ENCODE measurements around the gene TBC1D8. TPM values are rescaled to one million over a fixed set of nuclear protein-coding genes. Genes with fewer than 3 reads are reported as not detected.

The TBC1D8 gene
- total and polyA plus RNA-seq, 2 of the 13 experiments (the other 11 are each of a cell fraction or from before 2014, with no cell fraction given), result 45.1 to 95.4 TPM

DNA sequence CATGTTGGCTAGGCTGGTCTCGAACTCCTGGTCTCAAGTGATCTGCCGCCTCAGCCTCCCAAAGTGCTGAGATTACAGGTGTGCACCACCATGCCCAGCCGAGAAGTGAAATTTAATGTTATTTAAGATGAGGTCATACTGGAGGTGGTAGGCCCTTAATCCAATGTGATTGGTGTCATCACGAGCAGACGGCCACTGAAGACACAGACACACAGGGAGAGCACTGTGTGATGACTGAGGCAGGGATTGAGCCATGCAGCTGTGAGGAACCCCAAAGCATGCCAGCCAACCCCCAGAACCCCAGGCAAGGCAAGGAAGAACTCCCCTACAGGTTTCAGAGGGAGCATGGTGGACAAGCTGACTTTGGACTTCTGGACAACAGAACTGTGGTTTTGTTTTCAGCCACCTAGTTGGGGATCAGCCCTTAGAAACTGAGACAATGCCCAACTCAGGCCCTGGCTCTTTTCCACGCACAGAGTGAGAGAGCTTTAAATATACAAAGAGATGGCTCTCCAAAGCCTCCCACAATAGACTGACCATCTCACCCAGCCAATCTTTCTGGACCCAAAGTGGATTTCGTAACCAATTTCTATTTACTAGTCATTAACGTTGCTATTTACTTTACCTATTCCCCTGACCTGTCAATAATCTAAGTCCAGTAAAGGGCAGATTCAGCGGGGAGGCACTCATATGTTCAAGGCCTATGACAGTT, 34.2 kb downstream of the TBC1D8 start (continued):
- TF ChIP-seq, protein P1, sequence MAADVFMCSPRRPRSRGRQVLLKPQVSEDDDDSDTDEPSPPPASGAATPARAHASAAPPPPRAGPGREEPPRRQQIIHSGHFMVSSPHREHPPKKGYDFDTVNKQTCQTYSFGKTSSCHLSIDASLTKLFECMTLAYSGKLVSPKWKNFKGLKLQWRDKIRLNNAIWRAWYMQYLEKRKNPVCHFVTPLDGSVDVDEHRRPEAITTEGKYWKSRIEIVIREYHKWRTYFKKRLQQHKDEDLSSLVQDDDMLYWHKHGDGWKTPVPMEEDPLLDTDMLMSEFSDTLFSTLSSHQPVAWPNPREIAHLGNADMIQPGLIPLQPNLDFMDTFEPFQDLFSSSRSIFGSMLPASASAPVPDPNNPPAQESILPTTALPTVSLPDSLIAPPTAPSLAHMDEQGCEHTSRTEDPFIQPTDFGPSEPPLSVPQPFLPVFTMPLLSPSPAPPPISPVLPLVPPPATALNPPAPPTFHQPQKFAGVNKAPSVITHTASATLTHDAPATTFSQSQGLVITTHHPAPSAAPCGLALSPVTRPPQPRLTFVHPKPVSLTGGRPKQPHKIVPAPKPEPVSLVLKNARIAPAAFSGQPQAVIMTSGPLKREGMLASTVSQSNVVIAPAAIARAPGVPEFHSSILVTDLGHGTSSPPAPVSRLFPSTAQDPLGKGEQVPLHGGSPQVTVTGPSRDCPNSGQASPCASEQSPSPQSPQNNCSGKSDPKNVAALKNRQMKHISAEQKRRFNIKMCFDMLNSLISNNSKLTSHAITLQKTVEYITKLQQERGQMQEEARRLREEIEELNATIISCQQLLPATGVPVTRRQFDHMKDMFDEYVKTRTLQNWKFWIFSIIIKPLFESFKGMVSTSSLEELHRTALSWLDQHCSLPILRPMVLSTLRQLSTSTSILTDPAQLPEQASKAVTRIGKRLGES (CRISPR knock-in tag; IDR thresholded peaks at IDR 0.05; ENCODE audit: borderline replicate concordance), result no peak
- TF ChIP-seq ZNF496 (CRISPR knock-in tag; IDR thresholded peaks at IDR 0.05; ENCODE audit: insufficient replicate concordance), result no peak
- 0 out of 2 replicates have a peak, but pooled peaks have one; percentile 49 for TF ChIP-seq EEA1 (CRISPR knock-in tag; IDR thresholded peaks at IDR 0.05; ENCODE audit: borderline replicate concordance)
- TF ChIP-seq, protein P2, sequence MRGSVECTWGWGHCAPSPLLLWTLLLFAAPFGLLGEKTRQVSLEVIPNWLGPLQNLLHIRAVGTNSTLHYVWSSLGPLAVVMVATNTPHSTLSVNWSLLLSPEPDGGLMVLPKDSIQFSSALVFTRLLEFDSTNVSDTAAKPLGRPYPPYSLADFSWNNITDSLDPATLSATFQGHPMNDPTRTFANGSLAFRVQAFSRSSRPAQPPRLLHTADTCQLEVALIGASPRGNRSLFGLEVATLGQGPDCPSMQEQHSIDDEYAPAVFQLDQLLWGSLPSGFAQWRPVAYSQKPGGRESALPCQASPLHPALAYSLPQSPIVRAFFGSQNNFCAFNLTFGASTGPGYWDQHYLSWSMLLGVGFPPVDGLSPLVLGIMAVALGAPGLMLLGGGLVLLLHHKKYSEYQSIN (CRISPR knock-in tag; IDR thresholded peaks at IDR 0.05; ENCODE audit: borderline replicate concordance), result no peak
- peak; percentile 81; the same call in 1 of the 2 replicates for TF ChIP-seq ZNF160 (CRISPR knock-in tag; IDR thresholded peaks at IDR 0.05)
- no peak for TF ChIP-seq ZNF75D (CRISPR knock-in tag; IDR thresholded peaks at IDR 0.05; ENCODE audit: borderline replicate concordance)
- peak; percentile 54 for TF ChIP-seq MIER2 (CRISPR knock-in tag; IDR thresholded peaks at IDR 0.05)
- TF ChIP-seq REPIN1 (CRISPR knock-in tag; IDR thresholded peaks at IDR 0.05; ENCODE audit: borderline replicate concordance, low read depth), result peak; percentile 89
- TF ChIP-seq ZNF263 (CRISPR knock-in tag; IDR thresholded peaks at IDR 0.05), result peak; percentile 47; the same call in 1 of the 2 replicates
- TF ChIP-seq ZNF567 (CRISPR knock-in tag; IDR thresholded peaks at IDR 0.05; ENCODE audit: borderline replicate concordance), result 0 out of 2 replicates have a peak, but pooled peaks have one; percentile 41
- peak; percentile 96 for TF ChIP-seq MEIS2 (CRISPR knock-in tag; IDR thresholded peaks at IDR 0.05)
- TF ChIP-seq ZBTB8A (CRISPR knock-in tag; IDR thresholded peaks at IDR 0.05; ENCODE audit: borderline replicate concordance, low read depth), result peak; percentile 79; the same call in 1 of the 2 replicates
- TF ChIP-seq KDM4B (CRISPR knock-in tag; IDR thresholded peaks at IDR 0.05), result no peak; the same call in 1 of the 2 replicates
- TF ChIP-seq ZNF232 (CRISPR knock-in tag; IDR thresholded peaks at IDR 0.05; ENCODE audit: borderline replicate concordance), result peak; percentile 74; the same call in 1 of the 2 replicates
- TF ChIP-seq, protein P3, sequence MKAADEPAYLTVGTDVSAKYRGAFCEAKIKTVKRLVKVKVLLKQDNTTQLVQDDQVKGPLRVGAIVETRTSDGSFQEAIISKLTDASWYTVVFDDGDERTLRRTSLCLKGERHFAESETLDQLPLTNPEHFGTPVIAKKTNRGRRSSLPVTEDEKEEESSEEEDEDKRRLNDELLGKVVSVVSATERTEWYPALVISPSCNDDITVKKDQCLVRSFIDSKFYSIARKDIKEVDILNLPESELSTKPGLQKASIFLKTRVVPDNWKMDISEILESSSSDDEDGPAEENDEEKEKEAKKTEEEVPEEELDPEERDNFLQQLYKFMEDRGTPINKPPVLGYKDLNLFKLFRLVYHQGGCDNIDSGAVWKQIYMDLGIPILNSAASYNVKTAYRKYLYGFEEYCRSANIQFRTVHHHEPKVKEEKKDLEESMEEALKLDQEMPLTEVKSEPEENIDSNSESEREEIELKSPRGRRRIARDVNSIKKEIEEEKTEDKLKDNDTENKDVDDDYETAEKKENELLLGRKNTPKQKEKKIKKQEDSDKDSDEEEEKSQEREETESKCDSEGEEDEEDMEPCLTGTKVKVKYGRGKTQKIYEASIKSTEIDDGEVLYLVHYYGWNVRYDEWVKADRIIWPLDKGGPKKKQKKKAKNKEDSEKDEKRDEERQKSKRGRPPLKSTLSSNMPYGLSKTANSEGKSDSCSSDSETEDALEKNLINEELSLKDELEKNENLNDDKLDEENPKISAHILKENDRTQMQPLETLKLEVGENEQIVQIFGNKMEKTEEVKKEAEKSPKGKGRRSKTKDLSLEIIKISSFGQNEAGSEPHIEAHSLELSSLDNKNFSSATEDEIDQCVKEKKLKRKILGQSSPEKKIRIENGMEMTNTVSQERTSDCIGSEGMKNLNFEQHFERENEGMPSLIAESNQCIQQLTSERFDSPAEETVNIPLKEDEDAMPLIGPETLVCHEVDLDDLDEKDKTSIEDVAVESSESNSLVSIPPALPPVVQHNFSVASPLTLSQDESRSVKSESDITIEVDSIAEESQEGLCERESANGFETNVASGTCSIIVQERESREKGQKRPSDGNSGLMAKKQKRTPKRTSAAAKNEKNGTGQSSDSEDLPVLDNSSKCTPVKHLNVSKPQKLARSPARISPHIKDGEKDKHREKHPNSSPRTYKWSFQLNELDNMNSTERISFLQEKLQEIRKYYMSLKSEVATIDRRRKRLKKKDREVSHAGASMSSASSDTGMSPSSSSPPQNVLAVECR (CRISPR knock-in tag; IDR thresholded peaks at IDR 0.05; ENCODE audit: borderline replicate concordance), result peak; percentile 80; the same call in 1 of the 2 replicates
- TF ChIP-seq, protein P4, sequence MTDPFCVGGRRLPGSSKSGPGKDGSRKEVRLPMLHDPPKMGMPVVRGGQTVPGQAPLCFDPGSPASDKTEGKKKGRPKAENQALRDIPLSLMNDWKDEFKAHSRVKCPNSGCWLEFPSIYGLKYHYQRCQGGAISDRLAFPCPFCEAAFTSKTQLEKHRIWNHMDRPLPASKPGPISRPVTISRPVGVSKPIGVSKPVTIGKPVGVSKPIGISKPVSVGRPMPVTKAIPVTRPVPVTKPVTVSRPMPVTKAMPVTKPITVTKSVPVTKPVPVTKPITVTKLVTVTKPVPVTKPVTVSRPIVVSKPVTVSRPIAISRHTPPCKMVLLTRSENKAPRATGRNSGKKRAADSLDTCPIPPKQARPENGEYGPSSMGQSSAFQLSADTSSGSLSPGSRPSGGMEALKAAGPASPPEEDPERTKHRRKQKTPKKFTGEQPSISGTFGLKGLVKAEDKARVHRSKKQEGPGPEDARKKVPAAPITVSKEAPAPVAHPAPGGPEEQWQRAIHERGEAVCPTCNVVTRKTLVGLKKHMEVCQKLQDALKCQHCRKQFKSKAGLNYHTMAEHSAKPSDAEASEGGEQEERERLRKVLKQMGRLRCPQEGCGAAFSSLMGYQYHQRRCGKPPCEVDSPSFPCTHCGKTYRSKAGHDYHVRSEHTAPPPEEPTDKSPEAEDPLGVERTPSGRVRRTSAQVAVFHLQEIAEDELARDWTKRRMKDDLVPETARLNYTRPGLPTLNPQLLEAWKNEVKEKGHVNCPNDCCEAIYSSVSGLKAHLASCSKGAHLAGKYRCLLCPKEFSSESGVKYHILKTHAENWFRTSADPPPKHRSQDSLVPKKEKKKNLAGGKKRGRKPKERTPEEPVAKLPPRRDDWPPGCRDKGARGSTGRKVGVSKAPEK (CRISPR knock-in tag; IDR thresholded peaks at IDR 0.05; ENCODE audit: borderline replicate concordance), result 0 out of 2 replicates have a peak, but pooled peaks have one; percentile 30

All from HepG2 (cell line).